Measurements from ENCODE around the gene MBNL2.

MBNL2 gene

DNA sequence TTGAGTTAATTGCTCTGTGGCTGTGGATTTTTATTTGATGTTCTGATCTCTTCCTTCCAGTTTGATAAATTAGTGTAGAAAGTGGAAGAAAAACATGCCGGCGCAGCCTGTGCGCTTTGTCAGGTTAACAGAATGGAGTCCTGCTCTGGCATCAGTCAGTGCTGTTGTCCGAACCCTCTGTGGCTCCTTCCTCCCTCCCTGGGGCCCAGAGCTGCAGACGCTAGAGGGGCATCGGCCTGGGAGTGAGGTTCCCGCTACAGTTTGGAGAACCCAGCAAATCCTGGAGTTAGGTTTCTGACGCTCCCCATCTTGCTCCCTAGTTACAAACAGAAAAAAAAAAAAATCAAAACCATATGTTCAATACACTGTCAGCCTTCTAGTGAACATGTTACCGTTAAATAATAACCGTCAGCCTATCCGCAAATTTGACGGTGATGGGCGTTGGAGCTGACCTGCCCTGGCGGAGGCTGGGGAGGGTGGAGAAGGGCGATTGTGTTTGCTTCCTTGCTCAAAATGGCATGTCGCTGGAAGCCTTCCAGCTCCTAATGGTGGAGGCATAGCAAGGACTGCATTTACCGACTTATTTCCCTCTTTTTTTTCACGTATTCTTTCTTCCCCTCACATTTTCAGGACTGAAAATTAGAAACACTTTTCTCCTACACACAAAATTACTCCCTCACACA is 13.6 kb downstream of the MBNL2 start:
- no peak for DNase-seq

DNA sequence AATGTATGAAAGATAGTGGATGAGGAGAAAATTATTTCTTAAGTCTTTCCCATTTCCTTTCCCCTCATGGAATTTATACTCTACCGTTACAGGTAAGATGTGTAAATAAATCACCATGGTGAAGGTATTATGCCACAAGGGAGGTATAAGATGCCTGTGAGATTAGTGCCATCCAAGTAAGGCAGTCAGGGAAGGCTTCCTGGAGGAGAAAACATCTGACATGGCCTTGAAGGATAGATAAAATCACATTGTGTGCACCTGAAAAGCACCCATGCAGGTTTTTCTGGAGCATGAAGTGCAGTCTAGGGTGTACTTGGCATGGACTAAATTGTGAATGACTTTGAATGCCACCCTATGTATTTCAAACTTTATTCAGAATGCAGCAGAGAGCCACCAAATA is 15.3 kb downstream of the MBNL2 start:
- DNase-seq: no peak

DNA sequence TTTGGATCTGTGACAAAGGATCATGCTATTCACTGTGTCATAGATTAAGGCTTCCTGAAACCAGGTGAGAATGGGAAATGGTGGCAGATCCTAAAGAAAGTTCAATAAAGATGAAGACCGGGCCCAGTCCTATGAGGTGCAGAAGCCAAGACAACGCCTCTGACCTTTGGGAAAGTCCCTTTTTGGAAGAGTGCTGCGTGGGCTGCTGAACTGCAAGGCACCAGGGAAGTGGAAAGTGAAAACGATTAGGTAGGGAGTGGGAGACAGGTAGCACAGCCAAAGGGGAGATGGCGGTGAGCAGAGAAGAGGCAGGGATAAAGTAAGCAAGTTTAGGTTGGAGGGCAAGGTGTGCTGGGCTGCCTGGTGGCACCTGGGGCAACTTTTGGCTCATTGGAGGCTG is 16.3 kb downstream of the MBNL2 start:
- no peak for DNase-seq

DNA sequence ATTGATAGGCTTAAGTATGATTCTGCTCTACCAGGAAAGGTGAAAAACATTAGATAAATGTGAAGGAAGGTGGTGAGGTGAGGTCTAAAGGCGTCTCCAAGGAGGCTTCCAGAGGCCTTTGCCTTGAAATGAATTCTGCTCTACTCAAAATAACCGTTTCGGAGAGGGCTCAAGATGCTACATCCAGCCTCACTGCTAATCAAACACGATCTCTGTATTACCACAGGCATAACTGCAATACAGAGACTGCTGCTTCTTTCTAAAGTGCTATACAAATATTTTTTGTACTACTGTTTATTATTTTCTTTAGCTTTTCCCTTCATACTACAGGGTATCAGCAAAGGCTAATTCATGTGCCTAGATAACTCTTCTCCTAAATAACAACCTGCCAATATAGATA is 16.8 kb downstream of the MBNL2 start:
- DNase-seq: no peak

DNA sequence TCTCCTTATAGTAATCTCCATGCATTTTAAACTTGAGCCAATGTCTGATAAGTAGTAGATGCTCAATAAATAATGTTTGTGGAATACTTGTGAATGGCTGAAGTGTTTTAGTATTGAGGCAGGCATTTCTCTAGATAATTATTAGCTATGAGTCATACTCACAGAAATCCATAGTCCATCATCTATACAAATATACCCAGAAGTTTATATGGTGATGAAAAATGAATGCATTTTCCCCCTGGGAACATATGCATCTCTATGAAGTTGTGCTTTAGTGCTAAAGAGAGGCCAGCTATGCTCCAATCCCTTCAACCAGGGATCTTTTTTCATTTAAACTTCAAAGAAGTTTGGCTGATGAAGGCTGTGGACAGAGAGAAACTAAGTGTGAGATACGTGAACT is 17.2 kb downstream of the MBNL2 start:
- no peak for DNase-seq

DNA sequence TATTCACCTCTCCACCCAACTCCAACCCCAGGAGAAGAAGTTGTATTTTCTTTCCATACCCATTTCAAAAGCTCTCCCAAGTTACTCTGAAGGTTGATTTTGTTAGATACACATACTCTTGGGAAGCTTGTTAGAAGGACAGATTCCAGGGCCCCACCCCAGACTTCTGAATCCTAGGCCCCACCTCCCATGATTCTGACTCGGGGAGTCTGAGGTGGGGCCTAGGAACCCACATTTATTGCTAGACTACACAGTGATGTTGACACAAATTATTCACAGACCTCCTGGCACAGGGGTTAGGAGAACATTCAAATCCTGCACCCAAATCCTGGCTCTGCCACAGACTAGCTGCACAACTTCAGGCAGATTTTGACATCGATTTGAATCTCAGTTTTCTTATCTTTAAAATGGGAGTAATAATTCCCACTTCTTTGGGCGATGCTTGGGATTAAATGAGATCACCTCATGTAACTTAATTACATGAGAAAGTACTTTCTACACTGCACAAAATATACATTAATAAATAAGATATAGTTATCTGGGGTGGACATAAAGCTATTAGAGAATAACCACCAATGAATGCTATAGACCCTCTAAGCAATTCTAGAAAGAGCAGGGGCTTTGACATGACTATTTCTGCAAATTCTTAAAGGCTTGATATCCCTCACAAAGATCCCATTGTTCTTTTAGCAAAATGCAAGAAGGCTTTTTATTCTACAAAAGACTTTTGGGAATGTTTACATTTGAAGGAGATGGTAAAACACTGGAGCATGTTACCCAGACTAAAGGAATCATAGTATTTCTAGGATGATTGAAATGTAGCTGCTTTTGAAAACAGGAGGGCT is 18.0 kb downstream of the MBNL2 start:
- DNase-seq: no peak

DNA sequence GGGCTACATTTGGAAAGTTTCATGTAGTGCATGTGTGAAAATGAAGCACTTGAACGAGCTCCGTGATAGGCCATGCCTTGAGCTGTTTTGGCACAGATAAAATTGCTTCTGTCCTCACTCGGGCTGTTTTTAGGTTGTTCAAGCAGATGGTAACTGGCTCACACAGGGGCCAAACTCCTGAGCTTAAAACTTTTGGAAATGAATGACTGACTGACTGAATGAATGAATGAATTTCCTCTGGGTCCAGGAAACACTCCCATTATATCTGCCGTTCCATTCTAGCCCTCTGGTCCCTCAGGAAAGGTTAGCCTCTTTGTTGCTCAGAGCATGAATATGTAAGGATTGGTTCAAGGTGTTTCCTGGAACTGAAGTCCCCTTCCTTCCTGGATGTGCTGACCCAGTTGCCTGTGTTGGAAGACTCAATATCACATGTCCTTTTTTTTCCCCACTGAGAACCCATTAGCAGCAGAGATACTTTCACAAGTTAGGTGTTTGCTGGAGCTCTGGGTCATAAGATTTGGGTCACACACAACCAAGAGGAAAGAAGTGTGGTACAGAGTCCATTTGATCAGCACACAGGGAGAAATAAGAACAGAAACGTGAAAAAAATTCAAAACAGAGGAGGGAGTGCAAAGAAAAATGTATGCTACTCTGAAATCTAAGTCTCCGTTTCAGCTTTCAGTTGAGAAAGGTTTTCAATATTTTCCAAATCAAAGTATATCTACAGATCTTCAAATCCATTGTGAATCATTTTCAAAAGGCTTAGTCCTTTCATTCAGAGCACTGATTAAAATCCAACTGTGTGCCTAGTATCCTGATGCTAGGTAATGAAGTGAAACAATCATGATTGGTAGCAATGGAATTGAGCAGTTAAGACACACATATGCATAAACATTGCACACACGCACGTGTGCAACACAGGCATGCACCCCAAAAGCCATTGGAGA is 18.9 kb downstream of the MBNL2 start:
- DNase-seq: no peak

DNA sequence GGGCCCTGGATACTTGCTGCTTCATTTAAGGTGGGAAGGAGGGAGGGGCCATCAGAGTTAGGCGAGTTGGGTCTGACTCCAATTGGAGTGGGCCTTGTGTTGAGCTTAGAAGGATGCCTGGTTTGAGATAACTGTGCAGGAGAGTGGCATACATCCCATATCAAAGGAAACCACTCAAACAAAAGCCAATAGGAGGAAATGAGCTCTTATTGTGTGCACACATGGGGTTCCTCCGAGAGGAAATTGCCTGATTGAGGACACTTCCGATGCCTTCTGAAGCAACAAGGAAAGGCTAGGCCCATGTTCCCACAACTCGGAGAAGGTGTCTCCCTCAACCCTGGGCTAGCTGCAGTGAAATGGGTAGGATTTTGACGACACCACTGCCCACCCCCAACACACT is 19.6 kb downstream of the MBNL2 start:
- no peak for DNase-seq

DNA sequence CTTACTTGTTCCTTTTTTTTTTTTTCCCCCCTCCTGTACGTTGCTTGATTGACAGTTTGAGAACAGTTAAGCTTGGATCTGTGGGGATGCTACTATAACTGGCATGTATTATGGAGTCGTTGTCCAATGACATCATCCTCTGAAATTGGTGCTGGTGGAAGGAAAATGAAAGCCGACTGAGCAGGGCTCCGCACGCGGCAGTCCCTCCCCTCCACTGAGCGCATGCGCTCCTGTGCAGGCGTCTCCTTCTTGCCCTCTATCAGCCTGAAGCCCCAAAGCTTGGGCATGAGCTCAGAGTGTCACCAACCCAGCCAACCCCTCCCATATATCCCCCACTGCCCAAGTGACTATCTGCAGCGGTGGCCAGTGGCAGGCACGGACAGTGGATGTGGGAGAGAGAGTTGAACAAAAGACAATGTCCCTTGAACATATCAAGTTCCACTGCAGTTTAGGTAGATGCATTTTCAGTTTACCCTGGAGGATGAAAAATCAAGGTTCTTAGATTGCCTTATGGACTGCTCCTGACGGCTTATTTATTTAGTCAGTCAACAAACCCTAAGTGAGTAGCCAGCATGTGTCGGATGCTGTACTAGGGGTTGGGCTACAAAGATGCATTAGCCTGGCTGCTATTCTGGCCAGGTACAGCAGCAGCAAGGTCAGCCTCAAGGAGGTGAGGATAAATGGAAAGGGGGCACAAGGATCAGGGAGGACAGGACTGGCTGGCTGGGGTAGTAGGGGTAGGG is 20.8 kb downstream of the MBNL2 start:
- no peak for DNase-seq

DNA sequence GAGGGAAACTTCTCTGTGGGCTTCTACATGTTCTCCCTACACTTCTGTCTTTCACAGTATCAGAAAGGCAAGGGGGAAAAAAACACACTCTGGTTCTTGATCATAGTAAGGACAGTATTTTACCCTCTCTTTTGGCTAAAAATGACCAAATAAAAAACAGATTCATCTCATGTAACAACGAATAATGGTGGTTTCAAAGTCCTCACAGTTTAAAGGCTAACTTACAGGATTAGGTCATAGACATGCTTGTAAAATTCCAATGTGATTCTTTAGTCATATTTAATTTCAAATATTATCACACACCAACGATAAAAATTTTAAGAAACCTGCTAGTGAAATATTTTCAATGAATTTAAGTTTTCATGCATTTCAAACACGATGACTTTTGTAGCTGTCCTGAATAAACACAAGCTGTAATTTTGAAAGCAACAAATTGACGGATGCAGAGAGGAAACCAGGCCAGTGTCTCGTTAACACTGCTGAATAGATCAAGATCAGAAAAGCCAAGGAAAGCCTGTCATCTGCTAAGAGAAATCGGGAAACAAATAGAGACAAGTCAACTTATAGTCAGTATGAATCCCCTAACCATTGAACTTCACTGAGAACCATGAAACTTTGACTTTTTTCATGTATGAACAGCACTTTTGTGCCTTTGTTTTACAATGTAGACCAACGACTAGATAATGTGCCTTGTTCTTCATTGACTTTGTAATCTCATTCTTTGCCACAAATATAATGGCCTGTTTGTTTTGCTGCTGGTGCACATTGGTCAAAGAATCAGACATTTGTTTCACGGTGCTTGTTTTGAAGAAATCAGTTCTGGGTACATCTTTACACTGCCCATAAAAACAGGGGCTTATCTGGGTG is 22.0 kb downstream of the MBNL2 start:
- DNase-seq: no peak

DNA sequence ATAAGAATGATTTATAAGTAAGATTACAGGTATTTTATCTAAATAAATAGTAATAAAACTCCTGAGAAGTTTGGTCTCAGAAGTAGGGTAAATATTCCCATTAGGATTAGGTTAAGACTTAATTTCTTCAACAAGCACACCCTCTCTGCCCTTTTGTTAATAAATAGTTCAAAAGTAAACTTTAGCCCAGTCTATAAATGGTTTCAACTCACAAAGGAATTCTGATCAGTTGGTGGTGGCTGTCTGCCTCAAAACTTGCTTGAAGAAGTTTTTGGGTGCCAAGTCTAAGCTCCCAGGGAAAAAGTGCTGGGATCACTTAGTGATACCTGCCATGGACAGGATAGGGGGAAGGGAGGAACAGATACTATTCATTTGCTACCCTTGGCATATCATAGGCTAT is 22.9 kb downstream of the MBNL2 start:
- no peak for DNase-seq

DNA sequence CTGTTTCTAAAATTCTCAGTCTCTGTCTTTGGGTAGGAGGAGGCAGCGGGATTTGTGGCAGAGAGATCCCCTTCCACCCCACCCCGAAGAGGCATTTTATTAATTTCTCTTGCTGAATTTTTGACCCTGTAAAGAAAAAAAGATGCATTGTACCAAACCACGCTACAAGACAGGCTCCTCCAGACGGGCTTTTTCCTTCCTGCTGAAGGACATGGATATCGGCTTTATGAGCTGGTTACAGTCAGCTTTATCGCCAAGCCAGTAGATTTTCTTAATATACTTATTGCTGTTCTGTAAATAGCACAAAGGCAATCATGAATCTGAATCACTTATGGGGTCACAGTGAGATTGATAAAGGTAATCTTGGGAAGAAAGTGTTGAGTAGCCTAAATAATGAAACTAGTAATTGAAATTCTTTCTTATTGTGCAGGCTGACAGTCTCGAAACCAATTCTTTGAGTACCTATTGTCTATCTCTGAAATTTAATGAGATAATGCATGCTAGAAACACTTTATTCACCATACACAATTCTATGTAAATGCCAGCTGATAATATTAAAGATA is 24.5 kb downstream of the MBNL2 start:
- no peak for DNase-seq

DNA sequence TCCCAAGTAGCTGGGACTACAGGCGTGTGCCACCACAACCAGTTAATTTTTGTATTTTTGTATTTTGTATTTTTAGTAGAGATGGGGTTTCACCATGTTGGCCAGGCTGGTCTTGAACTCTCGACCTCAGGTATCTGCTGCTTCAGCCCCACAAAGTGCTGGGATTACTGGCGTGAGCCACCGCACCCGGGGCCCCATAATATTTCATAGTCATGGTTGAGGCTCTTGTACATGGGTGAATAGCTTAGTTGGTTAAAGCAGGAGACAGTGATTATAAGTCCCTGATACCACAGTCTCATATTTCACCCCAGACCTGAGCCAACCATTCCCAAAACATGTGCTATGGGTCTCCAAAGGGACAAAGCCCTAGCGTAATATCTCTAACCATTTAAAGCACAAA is 26.1 kb downstream of the MBNL2 start:
- no peak for DNase-seq

DNA sequence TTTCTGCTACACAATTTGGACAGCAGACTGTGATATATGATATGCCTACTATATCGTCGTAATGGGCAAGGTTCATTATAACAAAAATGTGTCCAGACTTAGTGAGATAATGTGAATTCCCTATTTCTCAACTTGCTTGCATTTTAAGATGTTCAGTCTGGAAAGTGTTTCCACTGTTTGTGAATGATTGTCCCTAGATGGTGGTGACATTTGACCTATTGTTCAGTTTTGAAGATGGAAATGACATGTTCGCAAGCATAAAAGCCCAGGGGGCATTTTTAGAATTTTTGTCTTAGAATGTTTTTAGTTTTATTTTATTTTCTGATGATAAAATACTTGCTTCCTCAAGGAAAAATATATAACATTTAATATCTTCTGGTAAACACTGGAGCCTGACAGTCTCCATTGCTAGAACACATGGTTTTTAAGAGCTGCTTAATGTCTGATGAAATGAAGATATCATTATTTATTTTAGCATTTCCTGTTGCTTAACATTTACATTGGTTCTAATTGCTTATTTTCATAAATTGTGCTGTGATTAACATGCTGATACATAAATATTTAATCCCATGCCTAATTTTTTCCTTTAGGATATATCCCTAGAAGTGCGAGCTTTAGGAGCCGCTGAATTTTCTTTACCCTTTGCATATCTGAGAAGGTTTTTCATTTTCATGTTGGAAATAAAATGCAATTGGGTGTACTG is 27.1 kb downstream of the MBNL2 start:
- DNase-seq: no peak

DNA sequence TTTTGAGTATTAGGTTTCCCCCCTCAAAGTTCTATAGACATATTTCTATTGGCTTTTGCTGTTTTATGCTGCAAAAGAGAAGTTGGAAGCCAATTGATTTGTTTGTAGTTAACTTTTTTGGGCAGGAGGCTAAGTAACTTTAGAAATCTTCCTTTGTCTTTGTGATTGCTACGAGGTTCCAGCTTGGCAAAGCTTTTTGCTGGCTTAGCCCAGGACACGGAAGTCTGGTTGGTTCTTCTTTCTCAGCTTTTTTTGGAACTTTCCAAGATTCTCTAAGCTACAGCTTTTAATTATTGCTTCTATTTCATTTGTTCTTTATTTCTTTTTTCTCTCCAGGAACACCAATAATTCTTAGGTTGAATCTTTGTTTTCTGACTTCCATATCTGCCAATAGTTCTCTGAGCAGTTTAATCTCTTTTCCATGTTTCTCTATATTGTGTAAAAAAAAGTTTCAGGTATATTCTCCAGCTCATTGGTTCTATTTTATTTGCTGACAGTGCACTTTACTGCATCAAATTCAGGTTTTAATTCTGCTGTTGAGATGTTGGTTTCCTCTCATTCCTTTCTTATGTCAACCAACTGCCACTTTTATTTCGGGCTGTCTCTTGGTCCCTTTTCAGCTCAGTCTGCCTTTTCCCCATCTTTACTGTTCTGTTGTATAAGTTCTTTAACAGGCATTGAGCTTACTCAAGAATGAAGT is 27.8 kb downstream of the MBNL2 start:
- DNase-seq: no peak

DNA sequence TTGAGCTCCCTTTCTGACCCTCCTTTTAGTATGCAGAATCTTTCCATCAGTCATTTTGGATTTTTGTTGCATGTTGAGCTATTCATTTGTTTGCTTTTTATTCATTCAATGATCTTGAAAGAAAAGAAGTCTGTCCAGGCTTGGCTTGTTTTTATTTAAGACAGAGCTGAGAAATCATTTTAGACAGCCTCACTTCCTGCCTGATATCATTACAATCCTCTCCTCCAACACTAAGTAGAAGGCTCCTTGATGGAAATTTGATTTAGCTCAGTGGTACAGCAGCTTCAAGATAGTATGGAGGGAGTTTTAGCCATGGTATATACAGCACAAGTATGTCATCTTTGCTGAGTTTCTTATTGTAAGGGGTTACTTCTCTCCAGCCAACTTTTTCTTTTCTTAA is 28.4 kb downstream of the MBNL2 start:
- DNase-seq: no peak

DNA sequence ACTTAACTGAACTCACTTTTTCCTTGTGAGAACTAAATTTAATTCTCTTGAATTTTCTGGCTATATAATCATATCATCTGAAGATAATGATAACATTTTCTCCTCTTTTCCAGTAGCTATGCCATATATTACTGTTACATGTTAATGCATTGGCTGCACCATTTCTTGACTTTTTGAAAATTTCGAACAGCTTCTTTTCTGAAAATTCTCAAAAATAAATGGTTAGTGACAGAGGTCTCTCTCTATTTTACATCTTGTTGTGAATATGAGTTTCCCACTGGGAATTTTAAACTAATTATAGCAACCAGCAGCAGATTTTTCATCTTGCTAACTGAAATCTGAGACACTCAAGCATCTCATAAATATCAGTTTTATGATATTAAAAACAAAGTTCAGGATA is 30.6 kb downstream of the MBNL2 start:
- no peak for DNase-seq

DNA sequence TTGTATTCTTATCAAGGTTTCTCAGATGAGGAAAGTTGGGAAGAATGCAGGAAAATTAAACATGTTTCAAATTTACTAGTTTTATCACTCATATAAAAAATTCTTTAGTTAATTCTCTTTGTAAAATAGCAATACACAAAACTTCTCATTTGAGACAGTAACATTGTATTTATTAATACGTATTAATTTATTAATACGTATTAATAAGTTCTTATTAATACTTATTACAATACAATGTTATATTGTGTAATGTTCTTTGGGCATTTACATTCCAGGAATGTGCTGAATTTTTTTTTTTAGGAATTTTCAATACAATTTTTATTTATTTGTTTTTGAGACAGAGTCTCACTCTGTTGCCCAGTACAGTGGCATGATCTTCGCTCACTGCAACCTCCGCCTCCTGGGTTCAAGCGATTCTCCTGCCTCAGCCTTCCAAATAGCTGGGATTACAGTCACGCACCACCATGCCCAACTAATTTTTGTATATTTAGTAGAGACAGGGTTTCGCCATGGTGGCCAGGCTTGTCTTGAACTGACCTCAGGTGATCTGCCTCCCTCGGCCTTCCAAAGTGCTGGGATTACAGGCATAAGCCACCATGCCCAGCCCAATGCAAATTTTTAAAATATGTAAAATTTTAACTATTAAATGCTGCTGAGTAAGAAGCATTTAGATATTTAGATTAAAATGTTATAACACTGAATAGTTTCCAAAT is 31.6 kb downstream of the MBNL2 start:
- DNase-seq: no peak

DNA sequence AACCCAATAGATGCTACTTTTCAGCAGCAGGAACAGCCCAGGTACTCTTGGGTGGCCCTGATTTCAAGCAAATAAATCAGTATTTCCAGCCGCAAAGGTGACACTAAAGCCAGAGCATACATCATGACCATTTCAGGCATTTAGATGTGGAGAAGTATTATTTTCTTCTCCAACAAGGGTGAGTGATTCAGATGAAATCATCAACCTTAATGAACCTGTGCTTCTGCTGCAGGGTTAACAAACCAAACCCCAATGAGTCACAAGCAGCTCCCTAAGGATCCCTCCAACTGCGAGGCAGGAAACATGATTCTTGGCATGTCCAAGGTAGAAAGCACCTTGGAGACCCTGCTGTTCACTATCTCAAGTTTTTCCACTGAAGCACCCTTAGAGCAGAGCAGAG is 32.7 kb downstream of the MBNL2 start:
- DNase-seq: no peak

Data from CD4-positive, alpha-beta T cell treated with Interleukin-12 subunit alpha and Interleukin-12 subunit beta, for 1 hour (primary cell).